ENCODE measurements around the gene C5orf58. TPM values are rescaled to one million over a fixed set of nuclear protein-coding genes. Genes with fewer than 3 reads are reported as not detected.

C5orf58 gene
- total RNA-seq, 4 donors from 2014 or later = not detected

- no peaks in the 10 kb centered on the region for H3K27me3 ChIP-seq
- no peak overlapping the region for H3K27ac ChIP-seq
- no peaks in the 10 kb centered on the region for H3K9me3 ChIP-seq
- no peaks in the 10 kb centered on the region for H3K4me1 ChIP-seq
- 75% methylated on average over 5 of the region's 5 CpGs for WGBS
- no peak overlapping the region for H3K4me3 ChIP-seq
- no peaks in the 10 kb centered on the region for H3K36me3 ChIP-seq
- DNase-seq (ENCODE audit: low spot score in 2 of 2) = no peak
- TF ChIP-seq POLR2AphosphoS5 (IDR thresholded peaks at IDR 0.05) = no peak
- TF ChIP-seq POLR2A (IDR thresholded peaks at IDR 0.05) = no peak
Observed at GRCh38 chr5:170217831-170218230, 15.0 kb upstream of the C5orf58 start.

- Histone ChIP-seq H3K4me1 (peaks cover 6% of the 10 kb centered on the region), H3K9me3 (no peaks in the 10 kb centered on the region), H3K4me3 (no peak overlapping the region), H3K27ac (no peak overlapping the region), H3K27me3 (no peaks in the 10 kb centered on the region), H3K36me3 (no peaks in the 10 kb centered on the region)
- WGBS = 68% methylated on average over 1 of the region's 1 CpG
- no peak for DNase-seq (ENCODE audit: low spot score in 2 of 2)
- TF ChIP-seq POLR2A (IDR thresholded peaks at IDR 0.05) (no peak), EP300 (IDR thresholded peaks at IDR 0.05) (no peak), POLR2AphosphoS5 (IDR thresholded peaks at IDR 0.05) (no peak)
- TF ChIP-seq, protein P1, sequence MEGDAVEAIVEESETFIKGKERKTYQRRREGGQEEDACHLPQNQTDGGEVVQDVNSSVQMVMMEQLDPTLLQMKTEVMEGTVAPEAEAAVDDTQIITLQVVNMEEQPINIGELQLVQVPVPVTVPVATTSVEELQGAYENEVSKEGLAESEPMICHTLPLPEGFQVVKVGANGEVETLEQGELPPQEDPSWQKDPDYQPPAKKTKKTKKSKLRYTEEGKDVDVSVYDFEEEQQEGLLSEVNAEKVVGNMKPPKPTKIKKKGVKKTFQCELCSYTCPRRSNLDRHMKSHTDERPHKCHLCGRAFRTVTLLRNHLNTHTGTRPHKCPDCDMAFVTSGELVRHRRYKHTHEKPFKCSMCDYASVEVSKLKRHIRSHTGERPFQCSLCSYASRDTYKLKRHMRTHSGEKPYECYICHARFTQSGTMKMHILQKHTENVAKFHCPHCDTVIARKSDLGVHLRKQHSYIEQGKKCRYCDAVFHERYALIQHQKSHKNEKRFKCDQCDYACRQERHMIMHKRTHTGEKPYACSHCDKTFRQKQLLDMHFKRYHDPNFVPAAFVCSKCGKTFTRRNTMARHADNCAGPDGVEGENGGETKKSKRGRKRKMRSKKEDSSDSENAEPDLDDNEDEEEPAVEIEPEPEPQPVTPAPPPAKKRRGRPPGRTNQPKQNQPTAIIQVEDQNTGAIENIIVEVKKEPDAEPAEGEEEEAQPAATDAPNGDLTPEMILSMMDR (IDR thresholded peaks at IDR 0.05) = no peak
Observed at GRCh38 chr5:170218726-170219125, 14.1 kb upstream of the C5orf58 start.

DNA sequence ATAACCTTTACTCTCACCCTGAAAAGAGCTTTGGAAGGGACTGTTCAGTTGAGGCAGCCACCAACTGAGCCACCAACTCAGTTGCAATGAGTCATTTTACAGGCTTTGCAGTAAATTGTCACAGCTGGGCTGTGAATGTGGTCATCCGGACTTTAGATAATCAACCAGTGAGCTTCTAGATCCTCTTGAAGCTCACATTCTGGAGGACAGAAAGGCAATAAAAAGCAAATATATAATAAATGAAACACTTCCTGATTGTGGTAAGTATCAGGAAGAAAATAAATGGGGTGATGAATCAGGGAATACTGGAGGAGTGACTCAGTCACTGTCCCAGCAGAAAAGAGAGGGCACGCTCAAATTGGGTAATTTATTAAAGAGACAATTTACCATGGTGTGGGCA, 13.2 kb upstream of the C5orf58 start:
- no peak for DNase-seq (ENCODE audit: low spot score in 2 of 2)
- 59% methylated on average over 2 of the region's 2 CpGs for WGBS
- TF ChIP-seq, protein P1 (IDR thresholded peaks at IDR 0.05) = no peak
- TF ChIP-seq EP300 (IDR thresholded peaks at IDR 0.05) (no peak), POLR2A (IDR thresholded peaks at IDR 0.05) (no peak), POLR2AphosphoS5 (IDR thresholded peaks at IDR 0.05) (no peak)
- Histone ChIP-seq H3K36me3 (no peaks in the 10 kb centered on the region), H3K27me3 (no peaks in the 10 kb centered on the region), H3K9me3 (no peaks in the 10 kb centered on the region), H3K4me1 (peaks cover 11% of the 10 kb centered on the region), H3K27ac (no peak overlapping the region), H3K4me3 (no peak overlapping the region)

DNA sequence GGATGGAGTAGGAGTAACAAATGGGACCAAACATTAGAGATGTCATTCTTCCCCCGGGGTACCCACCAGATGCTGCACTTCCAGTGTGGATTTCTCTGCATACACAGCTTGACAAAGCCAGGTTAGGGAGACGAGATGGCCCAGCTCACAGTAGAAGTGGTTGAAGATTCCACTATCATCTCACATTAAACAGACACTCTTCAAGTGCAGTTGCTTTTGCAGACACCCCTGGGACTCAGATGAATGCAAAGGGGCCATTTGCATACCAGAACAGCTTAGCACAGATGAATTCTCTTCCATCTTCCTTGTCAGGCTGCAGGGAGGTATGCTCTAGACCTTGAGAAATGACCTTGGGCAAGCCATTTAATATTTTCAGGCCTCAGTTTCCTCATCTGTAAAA, 12.6 kb upstream of the C5orf58 start:
- H3K36me3 ChIP-seq = no peaks in the 10 kb centered on the region
- WGBS = 87% methylated on average over 2 of the region's 2 CpGs
- H3K4me1 ChIP-seq = peaks cover 11% of the 10 kb centered on the region
- H3K27ac ChIP-seq = no peak overlapping the region
- TF ChIP-seq POLR2A (IDR thresholded peaks at IDR 0.05) (no peak), POLR2AphosphoS5 (IDR thresholded peaks at IDR 0.05) (no peak), EP300 (IDR thresholded peaks at IDR 0.05) (no peak)
- TF ChIP-seq, protein P1 (IDR thresholded peaks at IDR 0.05) = no peak
- H3K9me3 ChIP-seq = no peaks in the 10 kb centered on the region
- no peak for DNase-seq (ENCODE audit: low spot score in 2 of 2)
- H3K27me3 ChIP-seq = no peaks in the 10 kb centered on the region
- H3K4me3 ChIP-seq = no peak overlapping the region

DNA sequence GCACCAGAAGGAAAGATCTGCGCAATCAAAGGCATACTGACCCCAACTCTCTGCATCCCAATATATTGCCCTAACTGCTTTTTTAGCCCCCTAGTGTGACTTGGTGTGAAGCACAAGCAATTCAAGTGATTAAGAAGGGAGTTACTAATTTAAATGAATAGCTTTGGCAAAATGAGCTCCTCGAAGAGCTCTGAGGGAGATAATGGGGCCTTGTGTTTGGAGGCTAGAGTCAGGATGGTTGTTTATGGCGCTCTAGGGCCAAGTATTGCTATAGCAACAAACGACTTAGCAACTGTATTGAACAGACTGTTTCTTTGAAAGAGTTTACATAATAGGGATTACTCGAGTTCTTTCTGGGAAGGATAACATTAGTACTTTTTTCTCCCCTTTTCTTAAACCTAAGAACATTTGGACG, 11.5 kb upstream of the C5orf58 start:
- TF ChIP-seq POLR2A (IDR thresholded peaks at IDR 0.05) (no peak), POLR2AphosphoS5 (IDR thresholded peaks at IDR 0.05) (no peak), EP300 (IDR thresholded peaks at IDR 0.05) (no peak)
- TF ChIP-seq, protein P1 (IDR thresholded peaks at IDR 0.05) = no peak
- Histone ChIP-seq H3K27ac (no peak overlapping the region), H3K4me3 (no peak overlapping the region), H3K36me3 (no peaks in the 10 kb centered on the region), H3K9me3 (no peaks in the 10 kb centered on the region), H3K4me1 (peaks cover 15% of the 10 kb centered on the region), H3K27me3 (no peaks in the 10 kb centered on the region)
- DNase-seq (ENCODE audit: low spot score in 2 of 2) = no peak
- 50% methylated on average over 6 of the region's 6 CpGs for WGBS

- H3K4me3 ChIP-seq = no peak overlapping the region
- no peak for DNase-seq (ENCODE audit: low spot score in 2 of 2)
- H3K36me3 ChIP-seq = no peaks in the 10 kb centered on the region
- H3K27me3 ChIP-seq = no peaks in the 10 kb centered on the region
- H3K9me3 ChIP-seq = no peaks in the 10 kb centered on the region
- H3K4me1 ChIP-seq = peaks cover 16% of the 10 kb centered on the region
- H3K27ac ChIP-seq = no peak overlapping the region
- TF ChIP-seq POLR2AphosphoS5 (IDR thresholded peaks at IDR 0.05) (no peak), EP300 (IDR thresholded peaks at IDR 0.05) (no peak), POLR2A (IDR thresholded peaks at IDR 0.05) (no peak)
- TF ChIP-seq, protein P1 (IDR thresholded peaks at IDR 0.05) = no peak
Observed at GRCh38 chr5:170223360-170223759, 9.4 kb upstream of the C5orf58 start.

Measured in suprapubic skin (tissue), 4 donors.